KMS-11 (cell line): ENCODE results near the gene BDH1.
"Not testable (repeated sequence)": the region's sequence is repeated elsewhere in the genome, so short reads cannot be mapped to it uniquely, and the experiment has no call there.

Experiments used
- H2AFZ ChIP-seq: fragments of 200-600 bp; sonication (generic); 2 replicates; pipeline ENCODE4 v1.6.1; 2016; ENCODE audit warnings: antibody characterized with exemption, mixed run types, low read depth
- H3K27ac ChIP-seq: fragments of 200-600 bp; sonication (generic); 2 replicates; pipeline ENCODE4 v1.6.1; 2016; ENCODE audit warnings: mild to moderate bottlenecking, mixed run types
- H3K27me3 ChIP-seq: fragments of 200-600 bp; sonication (generic); 2 replicates; pipeline ENCODE4 v1.6.1; 2017; ENCODE audit warnings: mild to moderate bottlenecking, low read depth, mixed run types, moderate library complexity; ENCODE audit not compliant: insufficient read depth
- H3K36me3 ChIP-seq: fragments of 200-600 bp; sonication (generic); 2 replicates; pipeline ENCODE4 v1.6.1; 2017; ENCODE audit warnings: mild to moderate bottlenecking, mixed run types; ENCODE audit not compliant: insufficient read depth
- H3K4me1 ChIP-seq: fragments of 200-600 bp; sonication (generic); 2 replicates; pipeline ENCODE4 v1.6.1; 2016; ENCODE audit warnings: mild to moderate bottlenecking, low read depth, mixed run types; ENCODE audit not compliant: poor library complexity, severe bottlenecking
- H3K4me2 ChIP-seq: fragments of 200-600 bp; sonication (generic); 2 replicates; pipeline ENCODE4 v1.7.0; 2016; ENCODE audit warnings: mild to moderate bottlenecking, mixed run types
- H3K4me3 ChIP-seq: fragments of 200-600 bp; sonication (generic); IDR thresholded peaks from 2 replicates; pipeline ENCODE4 v1.6.1; 2017; ENCODE audit warnings: low read depth, low read length, mixed read lengths; ENCODE audit not compliant: insufficient read depth
- H3K79me2 ChIP-seq: fragments of 200-600 bp; sonication (generic); 2 replicates; pipeline ENCODE4 v1.6.1; 2016; ENCODE audit warnings: low read depth, mixed run types; ENCODE audit not compliant: insufficient read depth
- H3K9ac ChIP-seq: fragments of 200-600 bp; sonication (generic); 2 replicates; pipeline ENCODE4 v1.6.1; 2016; ENCODE audit warnings: mild to moderate bottlenecking, mixed run types
- H4K20me1 ChIP-seq: fragments of 200-600 bp; sonication (generic); 2 replicates; pipeline ENCODE4 v1.6.1; 2016; ENCODE audit warnings: mild to moderate bottlenecking, mixed run types; ENCODE audit not compliant: insufficient read depth
- TF ChIP-seq, protein P1 (sequence below): fragments of 200-600 bp; sonication (generic); conservative IDR thresholded peaks from 2 replicates; pipeline ENCODE4 v1.6.1; 2017; ENCODE audit warnings: low read depth, mild to moderate bottlenecking, antibody characterized with exemption, low read length, moderate library complexity, mixed read lengths

The BDH1 gene

GRCh38 chr3:197567904-197568681 lies 12.3 kb upstream of the BDH1 start:
- Histone ChIP-seq H3K27ac (no peak overlapping the region), H3K4me1 (no peaks in the 10 kb centered on the region), H3K9ac (no peak overlapping the region), H3K4me2 (no peak overlapping the region), H3K79me2 (no peaks in the 10 kb centered on the region), H3K27me3 (no peaks in the 10 kb centered on the region), H3K36me3 (no peaks in the 10 kb centered on the region), H4K20me1 (no peaks in the 10 kb centered on the region), H3K4me3 (no peak overlapping the region), H2AFZ (no peak overlapping the region)
- TF ChIP-seq, protein P1, sequence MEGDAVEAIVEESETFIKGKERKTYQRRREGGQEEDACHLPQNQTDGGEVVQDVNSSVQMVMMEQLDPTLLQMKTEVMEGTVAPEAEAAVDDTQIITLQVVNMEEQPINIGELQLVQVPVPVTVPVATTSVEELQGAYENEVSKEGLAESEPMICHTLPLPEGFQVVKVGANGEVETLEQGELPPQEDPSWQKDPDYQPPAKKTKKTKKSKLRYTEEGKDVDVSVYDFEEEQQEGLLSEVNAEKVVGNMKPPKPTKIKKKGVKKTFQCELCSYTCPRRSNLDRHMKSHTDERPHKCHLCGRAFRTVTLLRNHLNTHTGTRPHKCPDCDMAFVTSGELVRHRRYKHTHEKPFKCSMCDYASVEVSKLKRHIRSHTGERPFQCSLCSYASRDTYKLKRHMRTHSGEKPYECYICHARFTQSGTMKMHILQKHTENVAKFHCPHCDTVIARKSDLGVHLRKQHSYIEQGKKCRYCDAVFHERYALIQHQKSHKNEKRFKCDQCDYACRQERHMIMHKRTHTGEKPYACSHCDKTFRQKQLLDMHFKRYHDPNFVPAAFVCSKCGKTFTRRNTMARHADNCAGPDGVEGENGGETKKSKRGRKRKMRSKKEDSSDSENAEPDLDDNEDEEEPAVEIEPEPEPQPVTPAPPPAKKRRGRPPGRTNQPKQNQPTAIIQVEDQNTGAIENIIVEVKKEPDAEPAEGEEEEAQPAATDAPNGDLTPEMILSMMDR = no peak

GRCh38 chr3:197566155-197566554 lies 10.4 kb upstream of the BDH1 start:
- H3K27me3 ChIP-seq, H3K4me3 ChIP-seq, H3K9ac ChIP-seq, H3K4me2 ChIP-seq, H3K4me1 ChIP-seq, H4K20me1 ChIP-seq, H2AFZ ChIP-seq, H3K79me2 ChIP-seq, H3K36me3 ChIP-seq, H3K27ac ChIP-seq: not testable (repeated sequence)

GRCh38 chr3:197564097-197564843 lies 8.5 kb upstream of the BDH1 start:
- no peak overlapping the region for H3K4me2 ChIP-seq
- H3K9ac ChIP-seq = no peak overlapping the region
- no peak overlapping the region for H2AFZ ChIP-seq
- H3K4me3 ChIP-seq = no peak overlapping the region
- TF ChIP-seq, protein P1 = no peak
- no peaks in the 10 kb centered on the region for H3K4me1 ChIP-seq
- H3K27me3 ChIP-seq = no peaks in the 10 kb centered on the region
- H3K27ac ChIP-seq = no peak overlapping the region
- H4K20me1 ChIP-seq = no peaks in the 10 kb centered on the region
- H3K79me2 ChIP-seq = no peaks in the 10 kb centered on the region
- H3K36me3 ChIP-seq = no peaks in the 10 kb centered on the region

GRCh38 chr3:197562398-197563251 lies 6.9 kb upstream of the BDH1 start:
- H3K79me2 ChIP-seq = no peaks in the 10 kb centered on the region
- H3K36me3 ChIP-seq = no peaks in the 10 kb centered on the region
- no peak overlapping the region for H3K4me2 ChIP-seq
- H2AFZ ChIP-seq = no peak overlapping the region
- no peaks in the 10 kb centered on the region for H3K27me3 ChIP-seq
- H4K20me1 ChIP-seq = no peaks in the 10 kb centered on the region
- H3K4me1 ChIP-seq = no peaks in the 10 kb centered on the region
- TF ChIP-seq, protein P1 = no peak
- no peak overlapping the region for H3K27ac ChIP-seq
- H3K4me3 ChIP-seq = no peak overlapping the region
- no peak overlapping the region for H3K9ac ChIP-seq
